ENCODE results near the gene COL19A1. TPM values are rescaled to one million over a fixed set of nuclear protein-coding genes. Genes with fewer than 3 reads are reported as not detected.

Gene COL19A1
- total RNA-seq, 1 donor from 2014 or later = not detected

GRCh38 chr6:69976591-69977090, 110.3 kb downstream of the COL19A1 start:
- no peak for DNase-seq
- intact Hi-C loops (cut with DNase I) = no loop called here
- Histone ChIP-seq H3K4me3 (no peak overlapping the region), H3K9me3 (no peaks in the 10 kb centered on the region), H3K36me3 (no peaks in the 10 kb centered on the region), H3K27ac (no peak overlapping the region), H3K27me3 (no peaks in the 10 kb centered on the region), H3K4me1 (no peaks in the 10 kb centered on the region)
- TF ChIP-seq, protein P1, sequence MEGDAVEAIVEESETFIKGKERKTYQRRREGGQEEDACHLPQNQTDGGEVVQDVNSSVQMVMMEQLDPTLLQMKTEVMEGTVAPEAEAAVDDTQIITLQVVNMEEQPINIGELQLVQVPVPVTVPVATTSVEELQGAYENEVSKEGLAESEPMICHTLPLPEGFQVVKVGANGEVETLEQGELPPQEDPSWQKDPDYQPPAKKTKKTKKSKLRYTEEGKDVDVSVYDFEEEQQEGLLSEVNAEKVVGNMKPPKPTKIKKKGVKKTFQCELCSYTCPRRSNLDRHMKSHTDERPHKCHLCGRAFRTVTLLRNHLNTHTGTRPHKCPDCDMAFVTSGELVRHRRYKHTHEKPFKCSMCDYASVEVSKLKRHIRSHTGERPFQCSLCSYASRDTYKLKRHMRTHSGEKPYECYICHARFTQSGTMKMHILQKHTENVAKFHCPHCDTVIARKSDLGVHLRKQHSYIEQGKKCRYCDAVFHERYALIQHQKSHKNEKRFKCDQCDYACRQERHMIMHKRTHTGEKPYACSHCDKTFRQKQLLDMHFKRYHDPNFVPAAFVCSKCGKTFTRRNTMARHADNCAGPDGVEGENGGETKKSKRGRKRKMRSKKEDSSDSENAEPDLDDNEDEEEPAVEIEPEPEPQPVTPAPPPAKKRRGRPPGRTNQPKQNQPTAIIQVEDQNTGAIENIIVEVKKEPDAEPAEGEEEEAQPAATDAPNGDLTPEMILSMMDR (IDR thresholded peaks at IDR 0.05) = no peak
- ATAC-seq = no peak

DNA sequence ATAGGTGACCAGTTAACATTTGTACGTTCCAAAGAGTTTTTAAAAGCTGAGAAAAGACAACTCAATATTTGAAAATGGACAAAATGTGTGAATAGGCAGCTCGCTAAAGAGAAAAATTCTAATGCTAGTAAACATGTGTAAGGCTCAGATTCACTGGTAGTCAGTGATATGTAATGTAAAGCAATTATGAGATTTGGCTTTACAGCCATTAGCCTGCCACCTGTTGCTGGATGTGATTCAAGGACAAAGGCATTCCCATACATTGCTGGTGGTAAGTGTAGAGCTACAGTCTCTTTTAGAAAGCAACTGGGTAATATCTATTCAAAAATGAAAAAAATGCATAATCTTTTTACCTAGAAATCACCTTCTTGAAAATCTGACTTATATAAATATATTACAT, 114.3 kb downstream of the COL19A1 start:
- H3K36me3 ChIP-seq = no peaks in the 10 kb centered on the region
- H3K27me3 ChIP-seq = no peaks in the 10 kb centered on the region
- H3K27ac ChIP-seq = no peak overlapping the region
- TF ChIP-seq, protein P1 (IDR thresholded peaks at IDR 0.05) = no peak
- H3K9me3 ChIP-seq = no peaks in the 10 kb centered on the region
- ATAC-seq = no peak
- no peaks in the 10 kb centered on the region for H3K4me1 ChIP-seq
- DNase-seq = no peak
- H3K4me3 ChIP-seq = no peak overlapping the region
- intact Hi-C loops (cut with DNase I) = no loop called here

GRCh38 chr6:69984506-69984905, 118.2 kb downstream of the COL19A1 start:
- intact Hi-C loops (cut with DNase I) = no loop called here
- TF ChIP-seq, protein P1 (IDR thresholded peaks at IDR 0.05) = no peak
- DNase-seq = no peak
- no peaks in the 10 kb centered on the region for H3K36me3 ChIP-seq
- no peaks in the 10 kb centered on the region for H3K4me1 ChIP-seq
- no peaks in the 10 kb centered on the region for H3K9me3 ChIP-seq
- no peak overlapping the region for H3K4me3 ChIP-seq
- no peak for ATAC-seq
- no peaks in the 10 kb centered on the region for H3K27me3 ChIP-seq
- H3K27ac ChIP-seq = no peak overlapping the region

DNA sequence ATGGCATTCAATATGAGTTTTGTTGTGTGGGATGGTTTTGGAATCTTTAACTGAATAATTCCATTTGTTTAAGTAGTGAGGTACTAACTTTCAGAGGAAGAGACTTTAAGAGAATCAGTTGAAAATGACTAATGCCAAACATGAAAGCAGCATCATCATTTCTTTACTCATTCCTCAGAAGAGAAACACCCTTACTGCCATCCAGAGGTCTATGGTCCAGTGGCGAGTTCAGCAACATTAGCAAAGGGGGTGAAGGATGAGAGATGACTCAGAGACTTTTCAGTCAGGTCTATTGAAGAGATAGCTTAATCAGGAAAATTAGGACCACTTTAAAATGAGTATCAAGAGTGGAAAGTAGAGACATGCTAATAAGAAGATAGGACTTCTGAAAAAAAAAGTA, 118.8 kb downstream of the COL19A1 start:
- Histone ChIP-seq H3K4me1 (no peaks in the 10 kb centered on the region), H3K36me3 (no peaks in the 10 kb centered on the region), H3K27ac (no peak overlapping the region), H3K4me3 (no peak overlapping the region), H3K27me3 (no peaks in the 10 kb centered on the region), H3K9me3 (no peaks in the 10 kb centered on the region)
- intact Hi-C loops (cut with DNase I) = no loop called here
- no peak for ATAC-seq
- TF ChIP-seq, protein P1 (IDR thresholded peaks at IDR 0.05) = no peak
- DNase-seq = no peak

DNA sequence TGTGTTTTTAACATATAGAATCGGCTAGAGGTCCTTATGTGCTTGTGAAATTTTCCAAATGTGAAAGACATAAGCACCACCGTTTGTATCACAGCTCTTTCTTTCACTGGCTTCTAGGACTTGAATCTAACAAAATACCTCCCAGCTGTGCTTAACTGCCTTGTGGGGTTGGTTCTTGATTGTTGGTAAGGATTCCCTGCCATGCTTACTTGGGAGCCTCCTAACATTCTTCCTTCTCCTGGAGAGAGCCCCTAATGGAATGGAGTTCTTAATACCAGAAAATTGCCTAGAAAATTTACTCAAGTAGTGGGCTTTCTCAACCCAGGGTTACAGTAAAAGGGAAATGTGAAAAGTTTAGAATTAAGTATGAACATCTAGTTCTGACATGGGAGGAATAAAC, 121.2 kb downstream of the COL19A1 start:
- H3K36me3 ChIP-seq = no peaks in the 10 kb centered on the region
- no peaks in the 10 kb centered on the region for H3K4me1 ChIP-seq
- H3K4me3 ChIP-seq = no peak overlapping the region
- H3K27ac ChIP-seq = no peak overlapping the region
- TF ChIP-seq, protein P1 (IDR thresholded peaks at IDR 0.05) = no peak
- no peak for ATAC-seq
- no peaks in the 10 kb centered on the region for H3K9me3 ChIP-seq
- no peak for DNase-seq
- H3K27me3 ChIP-seq = no peaks in the 10 kb centered on the region
- intact Hi-C loops (cut with DNase I) = no loop called here
